SK-N-MC (cell line): Measurements from ENCODE around the gene AFAP1.

ENCODE experiments used
- DNase-seq: peaks from one replicate; pipeline ENCODE4 v3.0.0-alpha.2; 2011; ENCODE audit warnings: low read depth, low spot score
- H3K27ac ChIP-seq: fragments of 200-600 bp; sonication (generic); 2 replicates; pipeline ENCODE4 v1.5.1; 2016; ENCODE audit warnings: mixed run types
- H3K36me3 ChIP-seq: fragments of 200-600 bp; sonication (generic); 2 replicates; pipeline ENCODE4 v1.6.1; 2017; ENCODE audit warnings: antibody characterized with exemption, low read length, mixed read lengths; ENCODE audit not compliant: insufficient read depth
- H3K4me3 ChIP-seq: fragments of 200-600 bp; sonication (generic); 2 replicates; pipeline ENCODE4 v1.5.1; 2016
- H3K9ac ChIP-seq: fragments of 200-600 bp; sonication (generic); 2 replicates; pipeline ENCODE4 v1.8.0; 2017; ENCODE audit warnings: mixed run types, mixed read lengths; ENCODE audit not compliant: insufficient read length
- H3K9me3 ChIP-seq: fragments of 200-600 bp; sonication (generic); 2 replicates; pipeline ENCODE4 v1.6.1; 2017; ENCODE audit warnings: low read depth, mild to moderate bottlenecking, antibody characterized with exemption, low read length, moderate library complexity, mixed read lengths
- EZH2 ChIP-seq: fragments of 200-600 bp; sonication (generic); IDR thresholded peaks from one replicate; pipeline ENCODE4 v1.6.1; 2017; ENCODE audit warnings: antibody characterized with exemption
- FOXP2 ChIP-seq: optimal IDR thresholded peaks from 2 replicates; pipeline ENCODE3; 2011; ENCODE audit warnings: mild to moderate bottlenecking, moderate library complexity; ENCODE audit not compliant: insufficient read depth; ENCODE audit errors: extremely low read length, control extremely low read depth
- POLR2AphosphoS5 ChIP-seq: IDR thresholded peaks from 2 replicates; pipeline ENCODE4 v1.6.1; 2012; ENCODE audit warnings: mild to moderate bottlenecking, low read depth, low read length, borderline replicate concordance

Gene AFAP1

GRCh38 chr4:7763106-7763505 lies 176.6 kb downstream of the AFAP1 start:
- Histone ChIP-seq H3K36me3 (no peaks in the 10 kb centered on the region), H3K4me3 (no peak overlapping the region), H3K9me3 (no peaks in the 10 kb centered on the region), H3K9ac (no peak overlapping the region), H3K27ac (no peak overlapping the region)
- DNase-seq: no peak
- TF ChIP-seq FOXP2 (no peak), POLR2AphosphoS5 (no peak), EZH2 (no peak)

DNA sequence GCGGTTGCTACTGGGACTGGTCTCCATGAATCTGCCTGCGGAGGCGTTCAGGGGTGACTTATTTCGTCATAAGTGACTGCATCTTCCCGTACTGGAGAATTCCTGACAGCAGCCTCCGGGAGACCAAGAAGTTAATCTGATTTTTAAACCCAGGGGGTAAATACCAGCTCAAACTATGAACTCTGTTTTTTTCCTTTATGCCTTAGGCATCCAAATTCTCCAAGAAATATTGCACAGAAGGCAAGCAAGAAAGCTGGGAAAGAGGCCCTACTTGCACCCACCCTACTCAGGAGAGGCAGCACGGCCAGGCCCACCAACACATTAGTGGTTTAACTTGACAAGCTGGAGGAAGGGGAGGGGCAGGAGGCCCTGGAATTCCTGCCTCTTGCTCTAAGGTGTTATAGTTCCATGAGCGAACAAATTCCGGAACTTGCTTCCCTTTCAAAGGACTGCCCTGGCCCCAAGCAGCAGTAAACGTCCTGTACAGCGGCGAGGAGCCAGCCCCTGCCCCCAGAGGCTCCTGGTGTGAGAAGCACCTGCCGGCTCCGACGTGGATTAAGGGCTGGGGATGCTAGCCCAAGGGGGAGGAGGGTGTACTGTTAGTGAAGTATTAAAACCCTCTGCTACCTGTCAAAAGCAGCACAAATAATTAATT lies 177.2 kb downstream of the AFAP1 start:
- DNase-seq: no peak
- no peak overlapping the region for H3K9ac ChIP-seq
- H3K36me3 ChIP-seq: no peaks in the 10 kb centered on the region
- H3K27ac ChIP-seq: no peak overlapping the region
- no peaks in the 10 kb centered on the region for H3K9me3 ChIP-seq
- TF ChIP-seq POLR2AphosphoS5 (no peak), EZH2 (no peak), FOXP2 (no peak)
- H3K4me3 ChIP-seq: no peak overlapping the region

DNA sequence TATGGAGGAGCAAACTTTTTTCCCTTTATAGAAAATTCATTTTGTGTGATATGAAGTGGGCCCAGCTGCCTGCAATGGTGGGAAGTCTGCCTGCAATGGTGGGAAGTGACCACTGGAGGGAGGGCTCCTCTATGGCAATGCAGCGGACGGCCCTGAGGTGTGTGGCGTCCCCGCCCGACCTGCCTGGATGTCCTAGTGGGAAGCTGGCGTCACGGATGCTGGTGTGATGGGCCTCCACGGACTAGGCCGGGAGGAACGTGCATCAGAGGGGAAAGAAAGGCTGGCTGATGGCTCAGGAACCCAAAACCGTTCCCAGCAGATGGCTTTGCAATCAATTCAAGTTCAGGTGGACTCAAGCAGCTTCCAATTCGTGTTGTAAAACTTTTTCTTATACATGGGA lies 177.9 kb downstream of the AFAP1 start:
- no peak for DNase-seq
- H3K9ac ChIP-seq: no peak overlapping the region
- H3K27ac ChIP-seq: no peak overlapping the region
- H3K4me3 ChIP-seq: no peak overlapping the region
- H3K36me3 ChIP-seq: no peaks in the 10 kb centered on the region
- H3K9me3 ChIP-seq: no peaks in the 10 kb centered on the region
- no peak for TF ChIP-seq POLR2AphosphoS5
- no peak for TF ChIP-seq FOXP2
- TF ChIP-seq EZH2: no peak

DNA sequence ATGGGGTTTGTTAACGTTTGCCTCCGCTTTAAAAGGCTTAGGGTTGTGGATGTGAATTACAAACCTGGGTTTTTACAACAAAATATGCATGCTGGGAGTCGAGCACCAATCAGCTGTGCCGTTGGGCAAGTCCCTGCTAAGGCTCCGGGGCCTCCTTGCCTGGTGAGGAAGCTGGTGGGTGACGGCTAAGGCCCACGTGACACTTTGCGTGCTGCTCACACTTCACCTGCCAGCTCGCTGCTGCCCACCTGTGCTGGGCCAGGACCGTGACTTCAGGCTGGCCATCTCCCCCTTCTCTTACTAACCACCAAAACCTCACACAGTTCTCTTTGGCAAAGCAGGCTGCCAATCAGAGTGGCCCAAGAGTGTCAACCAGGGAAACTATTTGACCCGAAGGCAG lies 178.3 kb downstream of the AFAP1 start:
- H3K36me3 ChIP-seq: no peaks in the 10 kb centered on the region
- no peak overlapping the region for H3K27ac ChIP-seq
- no peaks in the 10 kb centered on the region for H3K9me3 ChIP-seq
- H3K9ac ChIP-seq: no peak overlapping the region
- DNase-seq: no peak
- no peak overlapping the region for H3K4me3 ChIP-seq
- TF ChIP-seq POLR2AphosphoS5 (no peak), FOXP2 (no peak), EZH2 (no peak)

- H3K9me3 ChIP-seq: no peaks in the 10 kb centered on the region
- DNase-seq: no peak
- H3K4me3 ChIP-seq: no peak overlapping the region
- no peak overlapping the region for H3K27ac ChIP-seq
- no peak for TF ChIP-seq POLR2AphosphoS5
- no peak overlapping the region for H3K9ac ChIP-seq
- H3K36me3 ChIP-seq: no peaks in the 10 kb centered on the region
Measured at GRCh38 chr4:7760706-7761105, 179.0 kb downstream of the AFAP1 start.

GRCh38 chr4:7760228-7760627 lies 179.4 kb downstream of the AFAP1 start:
- Histone ChIP-seq H3K9me3 (no peaks in the 10 kb centered on the region), H3K36me3 (no peaks in the 10 kb centered on the region), H3K9ac (no peak overlapping the region), H3K4me3 (no peak overlapping the region), H3K27ac (no peak overlapping the region)
- no peak for DNase-seq
- TF ChIP-seq POLR2AphosphoS5 (no peak), EZH2 (no peak), FOXP2 (no peak)

DNA sequence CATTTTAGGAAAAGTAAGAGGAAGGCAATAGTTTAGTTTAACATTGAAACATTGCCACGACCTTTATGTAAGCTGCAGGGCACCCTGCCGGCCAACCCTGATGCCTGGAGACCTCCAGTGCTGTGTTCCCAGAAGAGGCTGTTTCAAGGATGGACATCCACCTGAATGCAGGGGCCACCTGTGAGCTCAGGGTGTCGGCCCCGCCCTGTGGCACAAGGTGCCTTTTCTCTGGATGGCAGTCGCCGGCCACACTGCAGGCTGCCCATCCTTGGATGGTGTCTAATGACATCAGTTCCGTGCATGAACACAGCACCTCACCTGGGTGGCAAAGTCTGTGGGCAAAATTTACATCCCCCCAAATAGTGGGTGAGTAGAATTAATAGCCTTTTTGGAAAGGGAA lies 180.0 kb downstream of the AFAP1 start:
- Histone ChIP-seq H3K9me3 (no peaks in the 10 kb centered on the region), H3K27ac (no peak overlapping the region), H3K9ac (no peak overlapping the region), H3K4me3 (no peak overlapping the region), H3K36me3 (no peaks in the 10 kb centered on the region)
- no peak for DNase-seq
- TF ChIP-seq FOXP2: no peak
- TF ChIP-seq POLR2AphosphoS5: no peak
- TF ChIP-seq EZH2: no peak

GRCh38 chr4:7759216-7759615 lies 180.4 kb downstream of the AFAP1 start:
- no peaks in the 10 kb centered on the region for H3K36me3 ChIP-seq
- no peaks in the 10 kb centered on the region for H3K9me3 ChIP-seq
- no peak for DNase-seq
- H3K4me3 ChIP-seq: no peak overlapping the region
- TF ChIP-seq FOXP2 (no peak), POLR2AphosphoS5 (no peak), EZH2 (no peak)
- H3K27ac ChIP-seq: no peak overlapping the region
- no peak overlapping the region for H3K9ac ChIP-seq

DNA sequence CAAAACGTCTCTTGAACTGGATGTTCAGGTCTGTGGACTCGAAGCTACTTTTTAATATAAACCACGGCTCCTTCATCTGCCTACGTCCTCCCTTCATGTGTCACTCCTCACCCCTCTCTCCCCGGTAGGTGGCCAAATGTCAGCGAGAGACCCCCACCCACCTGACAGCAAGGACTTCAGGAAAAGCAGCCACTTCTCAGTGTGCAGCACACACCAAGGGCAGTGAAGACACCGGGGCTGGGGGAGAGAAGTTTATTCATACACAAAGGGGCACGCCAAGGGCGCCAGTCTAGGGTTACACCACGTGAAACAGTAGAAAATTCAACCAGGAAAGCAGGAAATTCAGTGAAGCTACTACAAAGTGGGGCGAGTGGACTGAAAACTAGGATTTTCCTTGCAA lies 181.2 kb downstream of the AFAP1 start:
- H3K27ac ChIP-seq: no peak overlapping the region
- no peak for TF ChIP-seq POLR2AphosphoS5
- no peak for TF ChIP-seq EZH2
- TF ChIP-seq FOXP2: no peak
- no peak overlapping the region for H3K9ac ChIP-seq
- DNase-seq: no peak
- H3K36me3 ChIP-seq: no peaks in the 10 kb centered on the region
- H3K4me3 ChIP-seq: no peak overlapping the region
- no peaks in the 10 kb centered on the region for H3K9me3 ChIP-seq
